Measurements from ENCODE around the gene FAM221B.

The FAM221B gene

DNA sequence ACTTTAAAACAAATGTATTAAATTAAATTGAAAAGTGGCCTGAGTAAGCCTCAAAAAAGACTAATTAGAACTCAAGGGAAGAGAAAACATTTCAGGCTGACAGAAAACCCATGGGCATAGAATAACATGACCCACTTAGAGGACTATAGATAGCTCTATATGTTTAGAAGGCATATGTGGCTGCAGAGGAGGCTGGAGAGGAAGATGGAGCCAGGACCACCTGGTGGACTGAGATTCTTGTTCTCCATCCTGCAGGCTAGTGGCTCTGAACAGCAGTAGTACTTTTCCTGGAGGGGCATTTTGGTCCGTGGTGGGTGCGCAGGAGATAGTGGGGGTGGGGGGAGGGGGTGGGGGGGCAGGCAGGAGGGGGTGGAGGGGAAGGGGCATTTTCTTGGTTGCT lies 47.5 kb downstream of the FAM221B start:
- Histone ChIP-seq H3K9ac (ENCODE audit: low read length) (no peak overlapping the region), H3K4me1 (ENCODE audit: low read length) (peaks cover 3% of the 10 kb centered on the region; the same call in 1 of the 2 replicates), H3K27ac (ENCODE audit: low read length) (no peak overlapping the region), H4K20me1 (ENCODE audit: insufficient read depth, low read length) (no peaks in the 10 kb centered on the region), H3K36me3 (replicated peaks; ENCODE audit: insufficient read depth, low read length) (no peaks in the 10 kb centered on the region), H2AFZ (ENCODE audit: low read length) (no peak overlapping the region), H3F3A (ENCODE audit: insufficient read depth, low read length) (no peaks in the 10 kb centered on the region), H3K9me3 (replicated peaks; ENCODE audit: insufficient read depth, low read length) (no peaks in the 10 kb centered on the region), H3K4me3 (ENCODE audit: low read length) (no peak overlapping the region), H3K27me3 (replicated peaks; ENCODE audit: insufficient read depth, low read length) (no peaks in the 10 kb centered on the region), H3K79me2 (ENCODE audit: low read length) (no peaks in the 10 kb centered on the region), H3K9me2 (replicated peaks; ENCODE audit: insufficient read depth, low read length) (no peaks in the 10 kb centered on the region), H3K4me2 (ENCODE audit: low read depth, low read length) (no peak overlapping the region)
- TF ChIP-seq EZH2 (optimal IDR thresholded peaks at IDR 0.05; ENCODE audit: low read depth, low read length) (no peak), EZH2phosphoT487 (IDR thresholded peaks at IDR 0.05; ENCODE audit: low read length) (no peak)
- TF ChIP-seq, protein P1, sequence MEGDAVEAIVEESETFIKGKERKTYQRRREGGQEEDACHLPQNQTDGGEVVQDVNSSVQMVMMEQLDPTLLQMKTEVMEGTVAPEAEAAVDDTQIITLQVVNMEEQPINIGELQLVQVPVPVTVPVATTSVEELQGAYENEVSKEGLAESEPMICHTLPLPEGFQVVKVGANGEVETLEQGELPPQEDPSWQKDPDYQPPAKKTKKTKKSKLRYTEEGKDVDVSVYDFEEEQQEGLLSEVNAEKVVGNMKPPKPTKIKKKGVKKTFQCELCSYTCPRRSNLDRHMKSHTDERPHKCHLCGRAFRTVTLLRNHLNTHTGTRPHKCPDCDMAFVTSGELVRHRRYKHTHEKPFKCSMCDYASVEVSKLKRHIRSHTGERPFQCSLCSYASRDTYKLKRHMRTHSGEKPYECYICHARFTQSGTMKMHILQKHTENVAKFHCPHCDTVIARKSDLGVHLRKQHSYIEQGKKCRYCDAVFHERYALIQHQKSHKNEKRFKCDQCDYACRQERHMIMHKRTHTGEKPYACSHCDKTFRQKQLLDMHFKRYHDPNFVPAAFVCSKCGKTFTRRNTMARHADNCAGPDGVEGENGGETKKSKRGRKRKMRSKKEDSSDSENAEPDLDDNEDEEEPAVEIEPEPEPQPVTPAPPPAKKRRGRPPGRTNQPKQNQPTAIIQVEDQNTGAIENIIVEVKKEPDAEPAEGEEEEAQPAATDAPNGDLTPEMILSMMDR (IDR thresholded peaks at IDR 0.05; ENCODE audit: low read length) = no peak
- DNase-seq = no peak

GRCh38 chr9:35778496-35778895 lies 50.0 kb downstream of the FAM221B start:
- no peak overlapping the region for H3K4me3 ChIP-seq (ENCODE audit: low read length)
- H3K4me2 ChIP-seq (ENCODE audit: low read depth, low read length) = no peak overlapping the region

DNA sequence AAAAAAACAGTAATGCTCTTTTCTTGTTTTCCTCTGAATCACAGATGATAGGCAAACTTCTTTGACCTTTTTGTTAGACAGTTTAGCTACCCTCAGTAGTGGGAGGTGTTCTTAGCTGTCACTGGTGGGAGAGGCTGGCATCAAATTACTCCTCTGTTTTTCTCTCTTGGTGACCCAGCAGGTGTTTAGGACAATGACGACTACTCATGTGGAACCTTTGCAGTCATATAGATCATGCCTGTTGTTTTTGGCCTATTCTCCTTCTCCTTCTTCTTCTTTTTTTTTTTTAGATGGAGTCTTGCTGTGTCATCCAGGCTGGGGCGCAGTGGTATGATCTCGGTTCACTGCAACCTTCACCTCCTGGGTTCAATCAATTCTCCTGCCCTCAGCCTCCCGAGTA lies 52.5 kb downstream of the FAM221B start:
- Histone ChIP-seq H3K36me3 (replicated peaks; ENCODE audit: insufficient read depth, low read length) (no peaks in the 10 kb centered on the region), H3K9me3 (replicated peaks; ENCODE audit: insufficient read depth, low read length) (no peaks in the 10 kb centered on the region), H4K20me1 (ENCODE audit: insufficient read depth, low read length) (no peaks in the 10 kb centered on the region), H3K27me3 (replicated peaks; ENCODE audit: insufficient read depth, low read length) (no peaks in the 10 kb centered on the region), H3K4me3 (ENCODE audit: low read length) (no peak overlapping the region), H3K79me2 (ENCODE audit: low read length) (no peaks in the 10 kb centered on the region), H3K9me2 (replicated peaks; ENCODE audit: insufficient read depth, low read length) (no peaks in the 10 kb centered on the region), H3F3A (ENCODE audit: insufficient read depth, low read length) (no peaks in the 10 kb centered on the region), H2AFZ (ENCODE audit: low read length) (no peak overlapping the region), H3K4me2 (ENCODE audit: low read depth, low read length) (no peak overlapping the region), H3K27ac (ENCODE audit: low read length) (no peak overlapping the region), H3K4me1 (ENCODE audit: low read length) (no peaks in the 10 kb centered on the region), H3K9ac (ENCODE audit: low read length) (no peak overlapping the region)
- no peak for DNase-seq
- TF ChIP-seq EZH2 (optimal IDR thresholded peaks at IDR 0.05; ENCODE audit: low read depth, low read length) = no peak
- TF ChIP-seq EZH2phosphoT487 (IDR thresholded peaks at IDR 0.05; ENCODE audit: low read length) = no peak

More at GRCh38 chr9:35778496-35778895, 50.0 kb downstream of the FAM221B start:
- Histone ChIP-seq H3F3A (ENCODE audit: insufficient read depth, low read length) (no peaks in the 10 kb centered on the region), H3K36me3 (replicated peaks; ENCODE audit: insufficient read depth, low read length) (no peaks in the 10 kb centered on the region), H2AFZ (ENCODE audit: low read length) (no peak overlapping the region), H3K79me2 (ENCODE audit: low read length) (no peaks in the 10 kb centered on the region), H3K9me3 (replicated peaks; ENCODE audit: insufficient read depth, low read length) (no peaks in the 10 kb centered on the region), H3K9ac (ENCODE audit: low read length) (no peak overlapping the region), H4K20me1 (ENCODE audit: insufficient read depth, low read length) (no peaks in the 10 kb centered on the region), H3K9me2 (replicated peaks; ENCODE audit: insufficient read depth, low read length) (no peaks in the 10 kb centered on the region), H3K27me3 (replicated peaks; ENCODE audit: insufficient read depth, low read length) (no peaks in the 10 kb centered on the region), H3K4me1 (ENCODE audit: low read length) (no peaks in the 10 kb centered on the region), H3K27ac (ENCODE audit: low read length) (no peak overlapping the region)
- no peak for DNase-seq
- TF ChIP-seq EZH2phosphoT487 (IDR thresholded peaks at IDR 0.05; ENCODE audit: low read length) (no peak), EZH2 (optimal IDR thresholded peaks at IDR 0.05; ENCODE audit: low read depth, low read length) (no peak)
- TF ChIP-seq, protein P1 (IDR thresholded peaks at IDR 0.05; ENCODE audit: low read length) = no peak

DNA sequence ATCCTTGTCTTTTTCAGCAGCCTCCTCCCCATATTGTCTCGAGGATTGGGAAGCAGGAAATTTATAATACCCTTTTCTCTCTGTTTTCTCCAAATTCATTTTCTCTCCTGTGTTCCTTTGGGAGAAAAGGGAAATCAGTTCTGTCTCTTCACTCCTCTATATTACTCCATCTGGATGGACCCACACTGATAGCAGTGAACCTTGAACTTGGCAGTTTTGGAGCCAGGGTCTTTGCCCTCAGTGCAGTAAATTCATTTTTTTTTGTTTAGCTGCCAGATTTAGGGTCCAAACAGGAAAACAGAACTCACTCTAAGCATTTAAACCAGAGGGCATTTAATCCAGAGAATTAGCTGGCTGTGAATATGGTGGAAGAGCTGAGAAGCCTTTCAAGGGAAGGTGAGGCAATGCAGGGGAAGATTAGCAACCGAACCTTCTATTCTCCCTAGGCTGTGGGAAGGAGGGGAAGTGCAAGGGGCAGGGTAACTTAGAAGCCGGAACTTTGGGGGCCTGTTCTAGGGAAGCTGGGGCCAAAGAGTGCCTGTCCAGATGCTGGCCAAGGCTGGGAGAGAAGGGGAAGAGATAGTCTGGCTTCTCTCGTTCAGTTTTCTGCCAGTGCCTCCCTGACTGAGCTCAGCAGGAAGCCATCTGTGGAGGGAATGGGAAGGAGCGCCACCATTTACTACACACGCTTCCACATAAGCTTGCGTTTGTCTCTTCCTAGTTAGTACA lies 53.5 kb downstream of the FAM221B start:
- no peak for DNase-seq
- Histone ChIP-seq H3K4me3 (ENCODE audit: low read length) (no peak overlapping the region), H3K4me1 (ENCODE audit: low read length) (no peaks in the 10 kb centered on the region), H3K9me3 (replicated peaks; ENCODE audit: insufficient read depth, low read length) (no peaks in the 10 kb centered on the region), H3K4me2 (ENCODE audit: low read depth, low read length) (no peak overlapping the region), H3F3A (ENCODE audit: insufficient read depth, low read length) (no peaks in the 10 kb centered on the region), H3K36me3 (replicated peaks; ENCODE audit: insufficient read depth, low read length) (no peaks in the 10 kb centered on the region), H3K27me3 (replicated peaks; ENCODE audit: insufficient read depth, low read length) (no peaks in the 10 kb centered on the region), H4K20me1 (ENCODE audit: insufficient read depth, low read length) (no peaks in the 10 kb centered on the region), H3K9ac (ENCODE audit: low read length) (no peak overlapping the region), H3K9me2 (replicated peaks; ENCODE audit: insufficient read depth, low read length) (no peaks in the 10 kb centered on the region), H3K27ac (ENCODE audit: low read length) (no peak overlapping the region), H3K79me2 (ENCODE audit: low read length) (no peaks in the 10 kb centered on the region), H2AFZ (ENCODE audit: low read length) (no peak overlapping the region)
- TF ChIP-seq, protein P1 (IDR thresholded peaks at IDR 0.05; ENCODE audit: low read length) = no peak
- TF ChIP-seq EZH2phosphoT487 (IDR thresholded peaks at IDR 0.05; ENCODE audit: low read length) (no peak), EZH2 (optimal IDR thresholded peaks at IDR 0.05; ENCODE audit: low read depth, low read length) (no peak)

All from MM.1S (cell line).